Hepatocyte (in vitro differentiated cells): ENCODE results near the gene EHD2. TPM values are rescaled to one million over a fixed set of nuclear protein-coding genes. Genes with fewer than 3 reads are reported as not detected.

Source experiments
- DNase-seq: peaks from one replicate; pipeline ENCODE4 v3.0.0-alpha.2; 2016; ENCODE audit warnings: low spot score
- H2AFZ ChIP-seq: fragments of 200-600 bp; sonication (generic); 2 replicates; pipeline ENCODE4 v1.6.0; 2016; ENCODE audit warnings: antibody characterized with exemption, mild to moderate bottlenecking
- H3K27ac ChIP-seq: fragments of 200-600 bp; sonication (generic); 2 replicates; pipeline ENCODE4 v1.5.1; 2016; ENCODE audit warnings: mild to moderate bottlenecking
- H3K27me3 ChIP-seq: fragments of 200-600 bp; sonication (generic); 2 replicates; pipeline ENCODE4 v1.6.1; 2016
- H3K36me3 ChIP-seq: fragments of 200-600 bp; sonication (generic); replicated peaks from 2 replicates; pipeline ENCODE4 v1.5.1; 2016; ENCODE audit warnings: low read depth; ENCODE audit not compliant: insufficient read depth
- H3K4me1 ChIP-seq: fragments of 200-600 bp; sonication (generic); 2 replicates; pipeline ENCODE4 v1.5.1; 2016; ENCODE audit warnings: mild to moderate bottlenecking, moderate library complexity; ENCODE audit not compliant: insufficient read depth
- H3K4me2 ChIP-seq: fragments of 200-600 bp; sonication (generic); 2 replicates; pipeline ENCODE4 v1.6.0; 2016
- H3K4me3 ChIP-seq: fragments of 200-600 bp; sonication (generic); 2 replicates; pipeline ENCODE4 v1.5.1; 2016; ENCODE audit warnings: mild to moderate bottlenecking
- H3K79me2 ChIP-seq: fragments of 200-600 bp; sonication (generic); 2 replicates; pipeline ENCODE4 v1.6.0; 2017; ENCODE audit warnings: mild to moderate bottlenecking
- H3K9me2 ChIP-seq: fragments of 200-600 bp; sonication (generic); replicated peaks from 2 replicates; pipeline ENCODE4 v1.6.0; 2017; ENCODE audit warnings: mild to moderate bottlenecking; ENCODE audit not compliant: insufficient read depth
- H3K9me3 ChIP-seq: fragments of 200-600 bp; sonication (generic); 2 replicates; pipeline ENCODE4 v1.5.1; 2016; ENCODE audit warnings: low read depth, mild to moderate bottlenecking
- H4K20me1 ChIP-seq: fragments of 200-600 bp; sonication (generic); 2 replicates; pipeline ENCODE4 v1.6.0; 2016; ENCODE audit warnings: mild to moderate bottlenecking; ENCODE audit not compliant: insufficient read depth, poor library complexity, severe bottlenecking
- CTCF ChIP-seq: fragments of 200-600 bp; sonication (generic); IDR thresholded peaks from 2 replicates; pipeline ENCODE4 v1.5.1; 2016; ENCODE audit warnings: antibody characterized with exemption, mild to moderate bottlenecking; ENCODE audit not compliant: poor library complexity
- EZH2 ChIP-seq: fragments of 200-600 bp; sonication (generic); IDR thresholded peaks from 2 replicates; pipeline ENCODE4 v1.6.1; 2016; ENCODE audit warnings: antibody characterized with exemption, mild to moderate bottlenecking, borderline replicate concordance
- EZH2phosphoT487 ChIP-seq: fragments of 200-600 bp; sonication (generic); IDR thresholded peaks from one replicate; pipeline ENCODE4 v1.6.1; 2018; ENCODE audit warnings: antibody characterized with exemption, mild to moderate bottlenecking, low read depth, moderate library complexity; ENCODE audit not compliant: unreplicated experiment, severe bottlenecking
- WGBS: methylation state at CpG from one replicate; pipeline ENCODE4 v1.1.6; 2016; ENCODE audit warnings: low lambda C conversion rate; ENCODE audit errors: missing lambda C conversion rate; 5-methylcytosine and 5-hydroxymethylcytosine counted together
- polyA plus RNA-seq: library from polyadenylated mRNA; unstranded; fragments of >200 nt; fragmentation: Nextera tagmentation; extraction: Ambion mirVana; gene quantifications from 2 replicates; pipeline ENCODE4 v1.2.1, GENCODE V29; 2016
- small RNA-seq: library from RNA; depleted of rRNA; stranded (forward); fragments of <200 nt; gene quantifications from one replicate; pipeline ENCODE3, GENCODE V24; 2014
- total RNA-seq: library from RNA; depleted of rRNA; stranded (reverse); fragments of >200 nt; gene quantifications from 2 replicates; pipeline ENCODE4 v1.2.3, GENCODE V29; 2014

Gene EHD2
- total and polyA plus RNA-seq, 2 experiments from 2014 or later = 20.8 to 120 TPM

GRCh38 chr19:47790398-47790814 lies 77.2 kb downstream of the EHD2 start:
- H2AFZ ChIP-seq = peak overlapping the region; percentile 36
- no peaks in the 10 kb centered on the region for H3K79me2 ChIP-seq
- WGBS = 14% methylated on average over 5 of the region's 10 CpGs
- H3K4me1 ChIP-seq = no peaks in the 10 kb centered on the region
- peak; percentile 90 for TF ChIP-seq CTCF
- no peak for TF ChIP-seq EZH2phosphoT487
- TF ChIP-seq EZH2 = no peak
- no peaks in the 10 kb centered on the region for H3K9me2 ChIP-seq
- no peak overlapping the region for H3K27ac ChIP-seq
- no peaks in the 10 kb centered on the region for H3K36me3 ChIP-seq
- H3K4me3 ChIP-seq = no peak overlapping the region
- H3K27me3 ChIP-seq = no peaks in the 10 kb centered on the region
- no peaks in the 10 kb centered on the region for H4K20me1 ChIP-seq
- H3K9me3 ChIP-seq = no peaks in the 10 kb centered on the region
- DNase-seq = peak; percentile 91
- peak overlapping the region; percentile 54 for H3K4me2 ChIP-seq

GRCh38 chr19:47792616-47793015 lies 79.4 kb downstream of the EHD2 start:
- Histone ChIP-seq H4K20me1 (no peaks in the 10 kb centered on the region), H3K79me2 (no peaks in the 10 kb centered on the region), H3K27me3 (no peaks in the 10 kb centered on the region), H3K4me1 (no peaks in the 10 kb centered on the region), H3K27ac (no peak overlapping the region), H3K4me2 (no peak overlapping the region), H2AFZ (no peak overlapping the region), H3K9me3 (no peaks in the 10 kb centered on the region), H3K4me3 (no peak overlapping the region), H3K36me3 (no peaks in the 10 kb centered on the region), H3K9me2 (no peaks in the 10 kb centered on the region)
- TF ChIP-seq EZH2 (no peak), EZH2phosphoT487 (no peak), CTCF (no peak)
- DNase-seq = no peak
- 100% methylated on average over 1 of the region's 1 CpG for WGBS

Small RNA genes within 50 kb of the gene (small RNA-seq; reads per million reads assigned to genes)
- gene SNORD23 = not detected

Other genes starting within 250 kb of the EHD2 start
- gene SLC8A2, start 241.5 kb upstream of the EHD2 start, total RNA-seq = 1.1 and 1.2 TPM in 2 replicates
- gene SLC8A2, start 241.5 kb upstream of the EHD2 start, polyA plus RNA-seq = 0.24 and 0.40 TPM in 2 replicates
- 8.3 and 10.1 TPM in 2 replicates for gene KPTN, start 229.2 kb upstream of the EHD2 start, total RNA-seq
- gene KPTN, start 229.2 kb upstream of the EHD2 start, polyA plus RNA-seq = 22.6 and 25.4 TPM in 2 replicates
- 89.8 and 106 TPM in 2 replicates for gene NAPA, start 198.4 kb upstream of the EHD2 start, total RNA-seq
- gene NAPA, start 198.4 kb upstream of the EHD2 start, polyA plus RNA-seq = 192 and 229 TPM in 2 replicates
- gene ZNF541, start 140.3 kb upstream of the EHD2 start, total RNA-seq = 0.43 TPM in 1 of 2 replicates, not detected in the other
- gene ZNF541, start 140.3 kb upstream of the EHD2 start, polyA plus RNA-seq = 0.05 and 0.84 TPM in 2 replicates
- gene BICRA, start 104.3 kb upstream of the EHD2 start, total RNA-seq = 2.2 and 3.4 TPM in 2 replicates
- gene BICRA, start 104.3 kb upstream of the EHD2 start, polyA plus RNA-seq = 3.4 and 5.4 TPM in 2 replicates
- 93.3 and 139 TPM in 2 replicates for gene NOP53, start 32.1 kb downstream of the EHD2 start, total RNA-seq
- gene NOP53, start 32.1 kb downstream of the EHD2 start, polyA plus RNA-seq = 91.5 and 96.7 TPM in 2 replicates
- 140 and 143 TPM in 2 replicates for gene SELENOW, start 65.3 kb downstream of the EHD2 start, total RNA-seq
- 215 and 217 TPM in 2 replicates for gene SELENOW, start 65.3 kb downstream of the EHD2 start, polyA plus RNA-seq
- not detected in 2 replicates for gene TPRX1, start 91.1 kb downstream of the EHD2 start, total RNA-seq
- gene TPRX1, start 91.1 kb downstream of the EHD2 start, polyA plus RNA-seq = not detected in 2 replicates
- not detected in 2 replicates for gene CRX, start 108.5 kb downstream of the EHD2 start, total RNA-seq
- gene CRX, start 108.5 kb downstream of the EHD2 start, polyA plus RNA-seq = 0.09 and 0.15 TPM in 2 replicates
- gene TPRX2, start 145.8 kb downstream of the EHD2 start, total RNA-seq = not detected in 2 replicates
- not detected in 2 replicates for gene TPRX2, start 145.8 kb downstream of the EHD2 start, polyA plus RNA-seq
- 188 and 193 TPM in 2 replicates for gene SULT2A1, start 172.9 kb downstream of the EHD2 start, total RNA-seq
- 75.7 and 120 TPM in 2 replicates for gene SULT2A1, start 172.9 kb downstream of the EHD2 start, polyA plus RNA-seq